HPDE6-E6E7 (cell line): Measurements from ENCODE around the gene KLRG1.

ENCODE experiments used
- DNase-seq: peaks from one replicate; pipeline ENCODE4 v3.0.0; 2011; ENCODE audit warnings: missing footprints; ENCODE audit errors: extremely low spot score

The KLRG1 gene

DNA sequence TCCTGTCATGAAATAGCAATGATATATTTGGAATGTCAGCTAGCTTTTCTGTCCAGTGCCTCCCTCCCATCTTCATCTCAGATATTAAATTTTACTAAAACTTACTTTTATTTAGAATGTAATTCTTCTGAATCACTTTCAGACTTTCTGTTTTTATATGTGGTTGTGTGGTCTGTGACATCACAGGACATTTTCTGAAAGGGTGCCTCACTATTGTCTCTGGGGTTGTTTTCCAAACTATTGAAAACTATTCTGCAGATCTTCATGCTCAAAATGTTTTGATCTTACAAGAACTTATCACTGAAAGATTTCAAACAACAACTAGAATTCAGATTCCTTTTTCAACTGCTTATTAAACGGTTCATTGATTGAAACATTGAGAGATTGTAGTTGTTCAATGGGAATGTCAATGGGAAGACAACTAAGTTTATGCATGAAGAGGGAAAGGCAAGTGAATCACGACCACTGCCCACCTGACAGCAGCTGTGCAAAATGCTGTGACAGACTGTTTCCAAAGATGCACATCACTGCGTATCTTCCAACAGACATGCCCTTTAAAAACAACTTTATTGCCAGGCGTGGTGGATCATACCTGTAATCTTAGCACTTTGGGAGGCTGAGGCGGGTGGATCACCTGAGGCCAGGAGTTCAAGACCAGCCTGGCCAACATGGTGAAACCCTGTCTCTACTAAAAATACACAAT, 51.3 kb downstream of the KLRG1 start:
- DNase-seq, result no peak

DNA sequence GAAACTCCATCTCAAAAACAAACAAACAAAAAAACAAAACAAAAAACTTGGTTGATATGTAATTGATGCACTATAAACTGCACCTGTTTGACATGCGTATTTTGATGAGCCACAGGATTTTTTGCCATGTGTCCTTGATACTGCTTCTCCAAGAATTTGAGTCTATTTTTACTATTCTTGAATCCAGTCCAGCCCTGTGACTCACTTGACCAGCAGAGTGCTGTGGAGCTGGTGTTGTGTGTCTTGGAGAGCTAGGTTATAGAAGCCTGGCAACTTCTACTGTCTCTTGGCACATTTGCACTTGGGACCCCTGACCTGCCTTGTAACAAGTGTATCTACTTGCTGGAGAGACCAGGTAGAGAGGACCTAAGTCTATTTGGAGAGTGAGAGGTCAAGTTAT, 52.0 kb downstream of the KLRG1 start:
- no peak for DNase-seq

DNA sequence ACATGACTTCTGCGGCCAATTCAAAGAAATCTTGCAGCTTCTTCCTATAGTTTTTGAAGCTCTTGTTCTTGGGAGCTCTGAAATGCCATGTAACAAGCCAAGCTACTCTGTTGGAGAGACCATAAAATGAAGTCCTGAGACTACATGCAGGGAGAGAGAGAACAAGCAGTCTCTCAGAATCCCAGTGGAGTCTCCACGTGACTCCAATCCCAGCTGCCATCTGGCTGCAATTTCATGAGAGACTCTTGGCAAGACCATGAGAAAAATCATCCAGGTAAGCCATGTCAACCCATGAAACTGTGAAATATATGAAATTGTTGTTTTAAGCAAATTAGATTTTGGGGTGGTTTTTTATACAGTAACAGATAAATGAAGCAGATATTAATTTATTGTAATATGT, 54.4 kb downstream of the KLRG1 start:
- no peak for DNase-seq

DNA sequence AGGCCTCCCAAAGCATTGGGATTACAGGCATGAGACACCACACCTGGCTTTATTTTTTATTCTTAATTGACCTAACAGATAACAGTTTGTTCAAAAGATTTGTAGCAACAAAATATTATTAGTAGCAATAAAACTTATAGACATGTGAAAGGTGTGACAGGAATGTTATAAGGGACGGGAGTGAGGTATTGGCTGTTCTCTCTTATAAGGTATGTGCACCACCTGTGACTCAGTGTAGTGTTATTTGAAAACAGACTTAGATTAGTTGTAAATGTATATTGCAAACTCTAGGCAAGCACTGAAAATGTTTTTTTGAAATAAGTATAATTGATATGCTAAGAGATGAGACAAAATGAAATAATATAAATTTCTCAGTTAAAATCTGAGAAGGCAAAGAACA, 57.8 kb downstream of the KLRG1 start:
- DNase-seq, result no peak

DNA sequence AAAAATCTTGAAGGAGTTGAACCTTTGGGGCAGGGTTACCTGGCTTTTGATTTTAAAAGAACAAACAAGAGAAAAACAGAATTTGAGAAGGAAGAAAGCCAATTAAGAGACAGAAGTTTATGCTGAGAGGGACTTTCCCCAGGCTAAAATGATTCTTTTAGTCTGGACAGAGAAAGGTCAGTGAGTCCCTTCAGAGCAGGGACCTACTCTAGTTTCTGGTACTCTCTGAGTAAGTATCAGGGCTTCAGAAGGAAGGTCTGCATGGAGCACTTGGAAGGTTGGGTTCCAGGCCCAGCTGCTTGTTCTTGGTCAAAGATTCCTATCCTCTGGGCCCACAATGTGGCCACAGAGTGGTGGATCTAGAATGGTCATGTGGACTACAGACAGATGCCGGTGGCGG, 59.6 kb downstream of the KLRG1 start:
- no peak for DNase-seq

DNA sequence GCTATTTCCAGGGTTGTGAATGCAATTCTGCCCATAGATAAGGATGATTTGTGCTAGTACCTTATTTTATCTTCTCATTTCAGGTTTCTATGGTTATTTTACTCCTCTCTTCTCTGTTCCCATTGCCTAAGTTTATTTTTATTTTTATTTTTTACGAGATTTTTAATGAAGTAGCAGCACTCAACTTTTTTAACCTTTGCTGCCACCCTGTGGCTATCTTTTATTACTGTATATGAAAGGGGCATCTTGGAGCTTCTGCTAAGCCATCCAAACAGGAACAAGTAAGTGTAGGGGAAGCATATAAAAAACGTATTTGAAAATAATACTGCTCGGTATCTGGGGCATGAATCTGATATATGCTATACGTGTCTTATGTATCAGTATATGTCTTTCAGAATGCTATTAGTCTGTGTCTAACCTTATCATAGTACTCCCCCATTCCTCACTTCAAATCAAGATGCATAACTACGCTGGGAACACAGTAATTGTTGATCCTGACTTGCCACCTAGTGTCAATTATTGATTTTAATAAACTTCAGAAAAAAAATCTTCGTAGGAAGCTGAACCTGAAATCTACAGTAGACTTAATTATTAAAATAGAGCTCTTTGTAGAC, 60.3 kb downstream of the KLRG1 start:
- DNase-seq, result no peak

DNA sequence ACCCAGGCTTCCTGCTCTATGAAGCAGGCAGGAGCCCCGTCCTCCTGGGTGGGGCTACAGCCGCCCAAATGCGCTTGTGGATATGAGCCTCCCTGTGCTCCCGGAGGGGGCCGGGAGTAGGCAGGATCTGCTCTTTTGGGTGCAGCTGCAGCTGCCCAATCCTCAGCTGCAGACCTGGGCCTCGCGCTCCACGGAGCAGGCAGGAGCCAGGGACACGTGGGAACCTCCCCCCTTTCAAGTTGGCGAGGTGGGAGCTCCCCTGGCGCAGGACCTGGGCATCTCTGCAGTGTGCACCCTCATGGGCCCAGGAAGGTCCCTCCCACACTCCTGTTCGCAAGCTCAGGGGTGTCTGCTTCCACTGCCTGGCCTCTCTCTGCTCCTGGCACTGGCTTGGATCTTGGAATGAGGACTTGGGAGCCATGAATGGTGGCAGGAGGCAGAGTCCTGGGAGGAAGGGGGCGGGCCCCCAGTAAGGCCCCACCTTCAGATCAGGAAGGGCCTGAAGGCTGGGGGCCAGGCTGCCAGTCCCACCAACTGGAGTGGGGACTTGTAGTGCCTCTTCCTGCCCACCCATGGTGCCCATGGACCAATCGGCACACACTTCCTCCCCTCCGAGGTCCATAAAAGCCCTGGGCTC, 61.3 kb downstream of the KLRG1 start:
- no peak for DNase-seq

DNA sequence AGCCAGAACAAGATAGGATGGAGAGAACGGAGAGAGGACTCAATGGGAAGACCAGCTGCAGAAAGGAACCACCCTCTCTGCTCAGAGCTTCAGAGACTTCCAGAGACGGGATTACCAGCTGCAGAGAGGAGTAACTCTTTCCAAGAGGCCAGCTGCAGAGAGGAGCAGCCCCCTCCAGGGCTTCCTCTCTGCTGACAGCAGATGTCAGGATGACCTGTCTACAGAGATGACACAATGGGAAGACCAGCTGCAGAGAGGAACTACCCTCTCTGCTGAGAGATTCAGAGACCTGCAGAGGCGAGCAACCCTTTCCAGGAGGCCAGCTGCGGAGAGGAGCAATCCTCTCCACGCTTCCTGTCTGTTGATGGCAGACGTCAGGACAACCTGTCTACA, 61.8 kb downstream of the KLRG1 start:
- no peak for DNase-seq

DNA sequence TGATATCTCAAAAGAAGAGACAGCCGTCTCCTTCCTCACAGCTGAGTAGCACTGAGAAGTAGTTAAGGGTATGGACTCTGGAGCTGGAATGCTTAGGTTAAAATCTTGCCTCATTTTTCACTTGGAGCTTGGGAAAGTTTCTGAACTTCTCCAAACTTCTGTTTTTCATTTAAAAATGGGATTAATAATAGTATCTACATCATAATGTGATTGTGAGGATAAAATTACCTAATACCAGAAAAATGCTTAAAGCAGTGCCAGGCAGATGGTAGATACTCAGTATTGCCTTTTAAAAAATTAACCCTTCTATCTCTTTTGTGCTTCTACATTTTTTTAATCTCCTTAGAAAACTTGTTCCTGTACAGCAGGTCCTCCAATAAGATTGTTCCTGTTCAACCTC, 63.3 kb downstream of the KLRG1 start:
- no peak for DNase-seq
